Measurements from ENCODE around the gene CHMP4A.
A peak's percentile ranks its signal among the peaks of the same experiment; 100 is the strongest.
"Not testable (repeated sequence)": the region's sequence is repeated elsewhere in the genome, so short reads cannot be mapped to it uniquely, and the experiment has no call there.

CHMP4A gene

GRCh38 chr14:24246765-24247212, 33.5 kb upstream of the CHMP4A start:
- DNase-seq, result peak; percentile 7

- not testable (repeated sequence) for DNase-seq
Measured at GRCh38 chr14:24245350-24245749, 32.1 kb upstream of the CHMP4A start.

- no peak for DNase-seq
Measured at GRCh38 chr14:24243336-24243836, 30.1 kb upstream of the CHMP4A start.

- DNase-seq, result peak; percentile 93
Measured at GRCh38 chr14:24241829-24242443, 28.6 kb upstream of the CHMP4A start.

- DNase-seq, result no peak
Measured at GRCh38 chr14:24240110-24240918, 27.0 kb upstream of the CHMP4A start.

- DNase-seq, result no peak
Measured at GRCh38 chr14:24238527-24239037, 25.3 kb upstream of the CHMP4A start.

- DNase-seq, result no peak
Measured at GRCh38 chr14:24238123-24238522, 24.8 kb upstream of the CHMP4A start.

- no peak for DNase-seq
Measured at GRCh38 chr14:24237463-24237955, 24.2 kb upstream of the CHMP4A start.

GRCh38 chr14:24236689-24237462, 23.6 kb upstream of the CHMP4A start:
- no peak for DNase-seq

- no peak for DNase-seq
Measured at GRCh38 chr14:24235804-24236688, 22.8 kb upstream of the CHMP4A start.

GRCh38 chr14:24234095-24235005, 21.1 kb upstream of the CHMP4A start:
- no peak for DNase-seq

GRCh38 chr14:24233538-24233866, 20.2 kb upstream of the CHMP4A start:
- no peak for DNase-seq

GRCh38 chr14:24232645-24233537, 19.6 kb upstream of the CHMP4A start, which contains the start of gene GMPR2:
TSS of gene GMPR2 (plus strand) at chr14:24232929. CDS start at chr14:24233254, 325 bp downstream.
- no peak for DNase-seq

GRCh38 chr14:24232121-24232644, 18.9 kb upstream of the CHMP4A start, which contains the start of gene NEDD8:
TSS of gene NEDD8 (minus strand) at chr14:24232367. CDS start at chr14:24232267, 100 bp downstream.
- DNase-seq, result peak; percentile 94

- DNase-seq, result no peak
Measured at GRCh38 chr14:24231263-24232120, 18.2 kb upstream of the CHMP4A start.

GRCh38 chr14:24228902-24229301, 15.6 kb upstream of the CHMP4A start:
- DNase-seq, result no peak

GRCh38 chr14:24226473-24226872, 13.2 kb upstream of the CHMP4A start:
- DNase-seq, result no peak

GRCh38 chr14:24224618-24225071, 11.4 kb upstream of the CHMP4A start:
- no peak for DNase-seq
